Calu3 (cell line): ENCODE data around the gene CAMKMT. TPM values are rescaled to one million over a fixed set of nuclear protein-coding genes. Genes with fewer than 3 reads are reported as not detected.

ENCODE experiments used
- BruUV-seq: library from RNA; stranded (reverse); fragments of 400-500 nt; replicated peaks from 2 replicates; lab custom pipeline; 2021; lab: Mats Ljungman, UMichigan
- CTCF ChIA-PET: fragments of 300-600 bp; sonication (Branson Sonifier 250); formaldehyde crosslinking; loops from one replicate; lab custom pipeline; 2022; ENCODE audit warnings: antibody characterized with exemption; lab: Charles Lee
- DNase-seq: peaks from one replicate; pipeline ENCODE4 v3.0.0; 2022
- H3K27ac Mint-ChIP-seq: one replicate; pipeline ENCODE4 v1.8.0; 2022; ENCODE audit warnings: mixed read lengths; ENCODE audit not compliant: unreplicated experiment
- H3K27me3 Mint-ChIP-seq: one replicate; pipeline ENCODE4 v1.8.0; 2022; ENCODE audit warnings: mixed read lengths; ENCODE audit not compliant: unreplicated experiment
- H3K36me3 Mint-ChIP-seq: one replicate; pipeline ENCODE4 v1.8.0; 2022; ENCODE audit warnings: mild to moderate bottlenecking, moderate library complexity, mixed read lengths; ENCODE audit not compliant: insufficient read depth, unreplicated experiment
- H3K4me1 Mint-ChIP-seq: one replicate; pipeline ENCODE4 v1.8.0; 2022; ENCODE audit warnings: mild to moderate bottlenecking, low read depth, mixed read lengths; ENCODE audit not compliant: unreplicated experiment
- H3K4me3 Mint-ChIP-seq: one replicate; pipeline ENCODE4 v1.8.0; 2022; ENCODE audit warnings: mild to moderate bottlenecking, low read depth, moderate library complexity, mixed read lengths; ENCODE audit not compliant: unreplicated experiment
- H3K9me3 Mint-ChIP-seq: one replicate; pipeline ENCODE4 v1.8.0; 2022; ENCODE audit warnings: low read depth, mixed read lengths; ENCODE audit not compliant: unreplicated experiment
- CTCF ChIP-seq: fragments of 200-600 bp; IDR thresholded peaks from one replicate; pipeline ENCODE4 v1.8.0; 2022; ENCODE audit warnings: antibody characterized with exemption; ENCODE audit not compliant: unreplicated experiment
- intact Hi-C: fragments of 100-400 bp; cut with micrococcal nuclease; formaldehyde crosslinking; loops from one replicate; pipeline ENCODE4 v1.10.0; 2022; ENCODE audit not compliant: unreplicated experiment
- total RNA-seq: library from RNA; stranded (reverse); gene quantifications from 2 replicates; pipeline ENCODE4 v1.2.3, GENCODE V29; 2022

Gene CAMKMT
- total RNA-seq, 1 experiment from 2014 or later = 20.6 TPM

GRCh38 chr2:44706681-44707553, 345.2 kb downstream of the CAMKMT start:
- no peaks in the 10 kb centered on the region for H3K4me1 Mint-ChIP-seq
- H3K9me3 Mint-ChIP-seq = no peaks in the 10 kb centered on the region
- no peak overlapping the region for H3K27ac Mint-ChIP-seq
- no peaks in the 10 kb centered on the region for H3K27me3 Mint-ChIP-seq
- no TSS peak for BruUV-seq
- intact Hi-C loops = no loop called here
- no peak for DNase-seq
- no peak for TF ChIP-seq CTCF
- no peaks in the 10 kb centered on the region for H3K36me3 Mint-ChIP-seq
- CTCF ChIA-PET = no interaction called here
- H3K4me3 Mint-ChIP-seq = no peak overlapping the region

- Mint-ChIP-seq H3K36me3 (no peaks in the 10 kb centered on the region), H3K4me3 (no peak overlapping the region), H3K27ac (no peak overlapping the region), H3K27me3 (no peaks in the 10 kb centered on the region), H3K9me3 (no peaks in the 10 kb centered on the region), H3K4me1 (no peaks in the 10 kb centered on the region)
- CTCF ChIA-PET = interaction anchor here (0.9 kb wide), 1 partner anchor 8 kb away, joined by 3 read pairs; no protein-coding TSS in a partner anchor
- intact Hi-C loops = no loop called here
- DNase-seq = no peak
- BruUV-seq = no TSS peak
- no peak for TF ChIP-seq CTCF
These were observed 346.4 kb downstream of the CAMKMT start for GRCh38 chr2:44707945-44708660.

- Mint-ChIP-seq H3K4me3 (no peak overlapping the region), H3K27me3 (no peaks in the 10 kb centered on the region), H3K4me1 (no peaks in the 10 kb centered on the region), H3K27ac (no peak overlapping the region), H3K9me3 (no peaks in the 10 kb centered on the region), H3K36me3 (no peaks in the 10 kb centered on the region)
- no peak for DNase-seq
- no peak for TF ChIP-seq CTCF
- BruUV-seq = no TSS peak
- CTCF ChIA-PET = interaction anchor here (0.9 kb wide), 1 partner anchor 9 kb away, joined by 3 read pairs; no protein-coding TSS in a partner anchor
- intact Hi-C loops = no loop called here
These were observed 346.9 kb downstream of the CAMKMT start for GRCh38 chr2:44708661-44709000.

- H3K4me1 Mint-ChIP-seq = no peaks in the 10 kb centered on the region
- BruUV-seq = no TSS peak
- intact Hi-C loops = loop anchor here (10.0 kb wide), 1 partner anchor 238 kb away; no protein-coding TSS in a partner anchor
- no peaks in the 10 kb centered on the region for H3K36me3 Mint-ChIP-seq
- TF ChIP-seq CTCF = no peak
- no peaks in the 10 kb centered on the region for H3K27me3 Mint-ChIP-seq
- H3K9me3 Mint-ChIP-seq = no peaks in the 10 kb centered on the region
- H3K4me3 Mint-ChIP-seq = no peak overlapping the region
- no peak overlapping the region for H3K27ac Mint-ChIP-seq
- CTCF ChIA-PET = no interaction called here
- DNase-seq = no peak
These were observed 351.4 kb downstream of the CAMKMT start for GRCh38 chr2:44713170-44713569.
